GM21390 (cell line): Measurements from ENCODE around the gene TMEM14A.
"Not testable (repeated sequence)": the region's sequence is repeated elsewhere in the genome, so short reads cannot be mapped to it uniquely, and the experiment has no call there.

ENCODE experiments used
- ATAC-seq: cut with Tn5 transposase; IDR thresholded peaks from one replicate; pipeline ENCODE4 v1.9.1; 2021; ENCODE audit not compliant: unreplicated experiment

Gene TMEM14A

GRCh38 chr6:52694404-52694803 is 23.5 kb downstream of the TMEM14A start:
- no peak for ATAC-seq

GRCh38 chr6:52696418-52696817 is 25.5 kb downstream of the TMEM14A start:
- ATAC-seq = no peak

- ATAC-seq = no peak
Measured at GRCh38 chr6:52697903-52698302, 27.0 kb downstream of the TMEM14A start.

- no peak for ATAC-seq
Measured at GRCh38 chr6:52704060-52704459, 33.1 kb downstream of the TMEM14A start.

GRCh38 chr6:52704781-52705502 is 34.0 kb downstream of the TMEM14A start:
- ATAC-seq = not testable (repeated sequence)

- ATAC-seq = no peak
Measured at GRCh38 chr6:52706001-52706400, 35.1 kb downstream of the TMEM14A start.

GRCh38 chr6:52707963-52708680 is 37.2 kb downstream of the TMEM14A start:
- no peak for ATAC-seq

GRCh38 chr6:52712136-52712535 is 41.2 kb downstream of the TMEM14A start:
- ATAC-seq = no peak

GRCh38 chr6:52714761-52715160 is 43.8 kb downstream of the TMEM14A start:
- ATAC-seq = not testable (repeated sequence)

- ATAC-seq = no peak
Measured at GRCh38 chr6:52718550-52718949, 47.6 kb downstream of the TMEM14A start.

- ATAC-seq = no peak
Measured at GRCh38 chr6:52720321-52720720, 49.4 kb downstream of the TMEM14A start.

- no peak for ATAC-seq
Measured at GRCh38 chr6:52724042-52724405, 53.1 kb downstream of the TMEM14A start.

GRCh38 chr6:52724406-52725121 is 53.7 kb downstream of the TMEM14A start:
- peak; percentile 99 for ATAC-seq

- no peak for ATAC-seq
Measured at GRCh38 chr6:52725143-52725534, 54.2 kb downstream of the TMEM14A start.

- no peak for ATAC-seq
Measured at GRCh38 chr6:52725535-52726192, 54.8 kb downstream of the TMEM14A start.

GRCh38 chr6:52726193-52726542 is 55.3 kb downstream of the TMEM14A start:
- no peak for ATAC-seq

- ATAC-seq = no peak
Measured at GRCh38 chr6:52726741-52727535, 56.0 kb downstream of the TMEM14A start.

GRCh38 chr6:52727908-52728307 is 57.0 kb downstream of the TMEM14A start:
- no peak for ATAC-seq

- ATAC-seq = no peak
Measured at GRCh38 chr6:52728394-52728793, 57.5 kb downstream of the TMEM14A start.

GRCh38 chr6:52729576-52729975 is 58.7 kb downstream of the TMEM14A start:
- no peak for ATAC-seq

GRCh38 chr6:52731719-52732118 is 60.8 kb downstream of the TMEM14A start:
- no peak for ATAC-seq
